T-helper 1 cell treated with Interleukin-12 subunit alpha and Interleukin-12 subunit beta and Interleukin-4 antibody, amounts not matched to agents 30 ng/mL and 1 ng/mL, for 36 hours (primary cell): ENCODE data around the gene CPT2. TPM values are rescaled to one million over a fixed set of nuclear protein-coding genes. Genes with fewer than 3 reads are reported as not detected.

Experiments used
- intact Hi-C: fragments of 100-400 bp; cut with micrococcal nuclease; formaldehyde crosslinking; loops from one replicate; pipeline ENCODE4 v1.15.1; 2024
- total RNA-seq: library from RNA; stranded (reverse); gene quantifications from 2 replicates; pipeline ENCODE4 v1.2.3, GENCODE V29; 2022

The CPT2 gene
- total RNA-seq, 1 donor from 2014 or later, result 12.4 TPM

DNA sequence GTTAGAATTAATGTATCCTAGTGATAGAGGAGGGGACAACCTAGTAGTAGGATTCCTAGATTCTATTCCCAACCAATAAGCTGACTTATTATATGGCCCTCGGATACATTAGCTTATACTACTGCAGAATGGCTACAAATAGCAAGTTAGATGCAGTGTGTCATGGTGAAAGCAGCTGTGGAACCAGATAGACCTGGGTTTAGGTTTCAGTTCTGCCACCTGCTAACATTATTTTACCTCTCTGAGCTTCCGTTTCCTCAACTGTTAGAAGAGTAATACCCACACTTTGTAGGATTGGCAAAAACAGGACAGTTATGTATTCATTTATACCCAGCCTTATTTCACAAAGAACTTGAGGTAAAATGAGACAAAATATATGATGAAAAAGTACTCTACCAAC is 63.3 kb downstream of the CPT2 start:
- intact Hi-C loops, result no loop called here

DNA sequence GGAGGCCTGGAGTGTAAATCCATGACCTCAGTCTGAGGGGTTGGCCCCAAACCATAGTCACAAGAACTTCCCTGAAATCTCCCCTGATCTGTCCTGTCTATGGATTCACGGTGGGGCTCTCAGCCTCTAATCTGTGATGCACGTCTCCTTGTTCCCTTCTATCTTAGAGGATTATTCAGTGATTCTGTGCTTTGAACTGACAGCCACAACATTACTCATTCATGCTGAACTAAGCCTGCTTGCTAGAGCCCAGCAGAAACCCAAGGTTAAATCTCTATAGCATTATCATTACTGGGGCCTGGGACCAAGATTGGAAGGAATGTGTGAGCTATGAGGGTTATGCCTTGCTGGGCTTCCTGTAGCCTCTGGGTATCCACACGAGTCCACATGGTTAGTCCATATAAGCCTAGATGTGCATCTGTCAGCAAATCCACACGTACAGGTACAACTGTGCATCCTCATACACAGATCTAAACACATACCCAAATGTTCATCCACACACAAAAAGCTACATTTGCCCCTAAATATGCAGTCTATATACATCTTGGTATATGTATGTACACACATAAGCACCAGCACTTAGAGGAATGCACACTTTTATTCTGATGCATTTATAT is 64.1 kb downstream of the CPT2 start:
- intact Hi-C loops, result no loop called here

DNA sequence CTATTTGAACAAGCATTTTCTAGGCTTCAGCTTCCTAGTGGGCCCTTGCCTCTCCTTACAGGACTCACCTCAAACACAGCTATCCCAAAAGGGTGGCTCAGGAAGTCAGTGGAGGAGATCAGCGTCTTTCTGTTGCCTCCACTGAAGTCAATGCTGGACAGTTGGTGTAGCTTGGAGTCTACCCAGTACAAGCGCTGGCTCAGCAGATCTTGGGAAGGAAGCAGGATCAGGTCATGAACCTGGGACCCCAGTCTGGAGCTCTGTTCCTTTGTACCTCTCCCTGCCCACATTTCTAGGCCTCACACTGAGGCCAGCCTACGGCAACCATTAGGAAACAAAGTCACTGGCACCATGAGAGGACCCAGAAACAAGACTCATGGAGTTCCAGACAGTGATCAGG is 65.4 kb downstream of the CPT2 start:
- intact Hi-C loops, result no loop called here

Other genes with a start within 250 kb of the CPT2 start
- not detected in 2 replicates for gene PODN, start 134.6 kb upstream of the CPT2 start, total RNA-seq
- gene SLC1A7, start 54.2 kb upstream of the CPT2 start, total RNA-seq, result not detected in 2 replicates
- 45.8 and 46.7 TPM in 2 replicates for gene CZIB, start 23.8 kb downstream of the CPT2 start, total RNA-seq
- 67.7 and 71.7 TPM in 2 replicates for gene MAGOH, start 41.7 kb downstream of the CPT2 start, total RNA-seq
- gene LRP8, start 131.2 kb downstream of the CPT2 start, total RNA-seq, result 68.4 and 71.7 TPM in 2 replicates